ENCODE measurements around the gene CPO. TPM values are rescaled to one million over a fixed set of nuclear protein-coding genes. Genes with fewer than 3 reads are reported as not detected.

The CPO gene, protein sequence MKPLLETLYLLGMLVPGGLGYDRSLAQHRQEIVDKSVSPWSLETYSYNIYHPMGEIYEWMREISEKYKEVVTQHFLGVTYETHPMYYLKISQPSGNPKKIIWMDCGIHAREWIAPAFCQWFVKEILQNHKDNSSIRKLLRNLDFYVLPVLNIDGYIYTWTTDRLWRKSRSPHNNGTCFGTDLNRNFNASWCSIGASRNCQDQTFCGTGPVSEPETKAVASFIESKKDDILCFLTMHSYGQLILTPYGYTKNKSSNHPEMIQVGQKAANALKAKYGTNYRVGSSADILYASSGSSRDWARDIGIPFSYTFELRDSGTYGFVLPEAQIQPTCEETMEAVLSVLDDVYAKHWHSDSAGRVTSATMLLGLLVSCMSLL
- total RNA-seq = 0.25 and 0.47 TPM in 2 replicates
- long read RNA-seq = 0 reads

DNA sequence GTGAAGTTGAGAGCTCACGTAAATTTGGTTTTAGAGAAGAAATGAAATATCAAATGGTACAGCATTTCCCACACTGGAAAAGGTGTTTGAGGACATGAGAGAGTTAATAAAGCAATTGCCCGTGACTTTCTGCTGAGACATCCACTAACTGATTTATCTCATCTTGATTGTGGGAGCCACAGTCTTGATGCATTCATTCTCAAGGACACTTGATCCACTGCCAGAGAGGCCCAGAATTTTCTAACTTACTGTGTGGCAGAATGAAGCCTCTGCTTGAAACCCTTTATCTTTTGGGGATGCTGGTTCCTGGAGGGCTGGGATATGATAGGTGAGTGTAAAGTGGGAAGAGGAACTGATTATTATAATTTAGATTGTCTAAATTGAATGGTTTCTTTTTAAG lies at the start of gene CPO:
CPO (plus strand) TSS at position 179 of the 400 bp plus-strand sequence; CDS start at position 261, 82 bp downstream.
- H3K27ac Mint-ChIP-seq (ENCODE audit: unreplicated experiment) = peak within 1 kb of the TSS; percentile 12
- H3K27me3 Mint-ChIP-seq (ENCODE audit: low read depth) = peaks cover 3% of the 10 kb centered on the region
- no peak within 1 kb of the TSS for H3K4me3 Mint-ChIP-seq
- H3K9me3 Mint-ChIP-seq = peaks cover 5% of the 10 kb centered on the region
- H3K4me1 Mint-ChIP-seq = no peaks in the 10 kb centered on the region
- peaks cover 3% of the 10 kb centered on the region for H3K36me3 Mint-ChIP-seq (ENCODE audit: low read depth)
- TF ChIP-seq, protein P1, sequence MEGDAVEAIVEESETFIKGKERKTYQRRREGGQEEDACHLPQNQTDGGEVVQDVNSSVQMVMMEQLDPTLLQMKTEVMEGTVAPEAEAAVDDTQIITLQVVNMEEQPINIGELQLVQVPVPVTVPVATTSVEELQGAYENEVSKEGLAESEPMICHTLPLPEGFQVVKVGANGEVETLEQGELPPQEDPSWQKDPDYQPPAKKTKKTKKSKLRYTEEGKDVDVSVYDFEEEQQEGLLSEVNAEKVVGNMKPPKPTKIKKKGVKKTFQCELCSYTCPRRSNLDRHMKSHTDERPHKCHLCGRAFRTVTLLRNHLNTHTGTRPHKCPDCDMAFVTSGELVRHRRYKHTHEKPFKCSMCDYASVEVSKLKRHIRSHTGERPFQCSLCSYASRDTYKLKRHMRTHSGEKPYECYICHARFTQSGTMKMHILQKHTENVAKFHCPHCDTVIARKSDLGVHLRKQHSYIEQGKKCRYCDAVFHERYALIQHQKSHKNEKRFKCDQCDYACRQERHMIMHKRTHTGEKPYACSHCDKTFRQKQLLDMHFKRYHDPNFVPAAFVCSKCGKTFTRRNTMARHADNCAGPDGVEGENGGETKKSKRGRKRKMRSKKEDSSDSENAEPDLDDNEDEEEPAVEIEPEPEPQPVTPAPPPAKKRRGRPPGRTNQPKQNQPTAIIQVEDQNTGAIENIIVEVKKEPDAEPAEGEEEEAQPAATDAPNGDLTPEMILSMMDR (conservative IDR thresholded peaks at IDR 0.05) = no peak
- no peak for DNase-seq (ENCODE audit: low read depth, low spot score)

DNA sequence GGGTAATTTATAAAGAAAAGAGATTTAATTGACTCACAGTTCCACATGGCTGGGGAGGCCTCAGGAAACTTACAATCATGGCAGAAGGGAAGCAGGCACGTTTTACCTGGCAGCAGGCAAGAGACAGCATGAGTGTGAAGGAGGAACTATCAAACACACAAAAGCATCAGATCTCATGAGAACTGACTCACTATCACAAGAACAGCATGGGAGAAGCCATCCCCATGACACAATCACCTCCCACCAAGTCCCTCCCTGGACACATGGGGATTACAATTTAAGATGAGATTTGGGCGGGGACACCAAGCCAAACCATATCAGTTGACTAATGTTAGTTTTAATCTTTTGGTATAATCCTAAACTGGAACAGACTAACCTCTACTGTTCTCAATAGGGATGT lies 49.1 kb upstream of the CPO start:
- H3K27ac Mint-ChIP-seq (ENCODE audit: unreplicated experiment) = no peak overlapping the region
- TF ChIP-seq, protein P1 (conservative IDR thresholded peaks at IDR 0.05) = no peak
- H3K9me3 Mint-ChIP-seq = peaks cover 5% of the 10 kb centered on the region
- DNase-seq (ENCODE audit: low read depth, low spot score) = no peak
- H3K27me3 Mint-ChIP-seq (ENCODE audit: low read depth) = no peaks in the 10 kb centered on the region
- H3K4me1 Mint-ChIP-seq = peaks cover 8% of the 10 kb centered on the region
- H3K4me3 Mint-ChIP-seq = no peak overlapping the region
- H3K36me3 Mint-ChIP-seq (ENCODE audit: low read depth) = peaks cover 3% of the 10 kb centered on the region

DNA sequence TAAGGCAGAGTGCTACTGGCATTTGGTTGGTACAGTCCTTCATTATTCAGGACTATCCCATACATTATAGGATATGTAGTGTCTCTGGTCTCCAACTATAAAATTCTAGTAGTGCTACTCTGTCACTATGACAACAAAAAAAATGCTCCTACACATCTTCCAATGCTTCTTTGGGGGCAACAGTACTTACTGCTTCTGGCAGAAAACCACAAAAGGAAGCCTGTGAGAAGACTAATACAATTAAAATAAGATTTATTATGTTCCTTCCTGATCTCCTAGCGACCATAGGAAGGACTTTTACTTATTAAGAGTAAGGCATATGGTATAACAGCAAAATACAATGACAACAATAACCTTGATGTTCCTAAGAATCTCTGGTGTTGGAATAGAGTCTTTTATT lies 48.4 kb upstream of the CPO start:
- peaks cover 8% of the 10 kb centered on the region for H3K36me3 Mint-ChIP-seq (ENCODE audit: low read depth)
- peaks cover 8% of the 10 kb centered on the region for H3K4me1 Mint-ChIP-seq
- H3K27ac Mint-ChIP-seq (ENCODE audit: unreplicated experiment) = no peak overlapping the region
- H3K9me3 Mint-ChIP-seq = peaks cover 7% of the 10 kb centered on the region
- DNase-seq (ENCODE audit: low read depth, low spot score) = no peak
- TF ChIP-seq, protein P1 (conservative IDR thresholded peaks at IDR 0.05) = no peak
- H3K27me3 Mint-ChIP-seq (ENCODE audit: low read depth) = no peaks in the 10 kb centered on the region
- H3K4me3 Mint-ChIP-seq = no peak overlapping the region

DNA sequence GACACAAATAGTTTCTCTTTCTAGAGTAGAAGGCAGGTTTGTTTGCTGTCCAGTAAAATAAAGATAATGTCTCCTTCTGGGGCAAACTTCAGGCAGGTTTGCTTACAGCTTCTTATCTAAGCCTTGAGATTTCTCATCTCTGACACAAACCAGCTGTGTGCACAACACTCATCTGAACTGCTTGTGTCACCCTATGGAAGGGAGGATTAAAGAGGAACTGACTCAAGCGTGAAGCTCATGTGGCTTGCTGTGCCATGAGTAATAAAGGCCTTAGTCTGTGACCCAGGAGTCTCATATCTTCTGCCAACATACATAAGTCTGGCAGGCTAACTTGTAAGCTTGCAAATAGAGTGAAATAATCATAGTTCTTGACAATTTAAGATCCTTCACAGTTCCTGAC lies 24.2 kb upstream of the CPO start:
- peaks cover 3% of the 10 kb centered on the region for H3K36me3 Mint-ChIP-seq (ENCODE audit: low read depth)
- H3K27ac Mint-ChIP-seq (ENCODE audit: unreplicated experiment) = no peak overlapping the region
- H3K27me3 Mint-ChIP-seq (ENCODE audit: low read depth) = no peaks in the 10 kb centered on the region
- no peak for DNase-seq (ENCODE audit: low read depth, low spot score)
- H3K4me3 Mint-ChIP-seq = no peak overlapping the region
- TF ChIP-seq, protein P1 (conservative IDR thresholded peaks at IDR 0.05) = no peak
- no peaks in the 10 kb centered on the region for H3K4me1 Mint-ChIP-seq
- H3K9me3 Mint-ChIP-seq = peaks cover 3% of the 10 kb centered on the region

DNA sequence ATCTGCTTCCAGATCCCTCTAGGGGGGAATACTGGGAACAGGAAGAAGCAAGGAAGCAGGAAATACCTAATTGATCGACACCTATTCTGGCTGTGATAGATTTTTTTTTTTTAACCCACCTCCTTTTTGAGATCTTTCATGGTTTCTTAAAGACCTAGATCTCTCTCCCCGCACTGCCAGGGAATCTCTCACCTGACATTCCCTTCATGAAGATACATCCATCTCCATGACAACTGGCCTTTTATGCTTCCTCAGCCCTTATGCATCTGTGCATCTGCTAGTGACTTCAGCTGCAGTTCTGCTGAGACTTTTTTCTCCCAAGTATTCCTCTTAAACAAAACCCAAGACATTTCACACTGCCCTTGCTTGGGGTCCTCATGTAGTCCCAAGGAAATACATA lies 21.1 kb upstream of the CPO start:
- H3K9me3 Mint-ChIP-seq = peaks cover 3% of the 10 kb centered on the region

More for the DNA sequence above, 21.1 kb upstream of the CPO start:
- DNase-seq (ENCODE audit: low read depth, low spot score) = no peak
- no peak overlapping the region for H3K4me3 Mint-ChIP-seq
- H3K27ac Mint-ChIP-seq (ENCODE audit: unreplicated experiment) = no peak overlapping the region
- TF ChIP-seq, protein P1 (conservative IDR thresholded peaks at IDR 0.05) = no peak
- H3K27me3 Mint-ChIP-seq (ENCODE audit: low read depth) = no peaks in the 10 kb centered on the region
- no peaks in the 10 kb centered on the region for H3K4me1 Mint-ChIP-seq
- H3K36me3 Mint-ChIP-seq (ENCODE audit: low read depth) = peaks cover 9% of the 10 kb centered on the region

All from neural crest cell (in vitro differentiated cells).